Stomach (tissue), 9 donors: ENCODE results near the gene LIM2. TPM values are rescaled to one million over a fixed set of nuclear protein-coding genes. Genes with fewer than 3 reads are reported as not detected.

Source experiments
- DNase-seq, 2 donors: peaks; one replicate each; pipeline versions ENCODE4 v3.0.0 to v3.0.0-alpha.2; 2013 to 2019
- H3K27ac ChIP-seq, 5 donors: fragments of 200-600 bp in 4 of 5; sonication (generic) in 4 of 5; one replicate each; pipeline ENCODE4 v1.5.1; 2013 to 2019; ENCODE audit warnings: mild to moderate bottlenecking in 1 of 5, moderate library complexity in 1 of 5
- H3K27me3 ChIP-seq, 3 donors: fragments of 200-600 bp; sonication (generic); one replicate each; pipeline ENCODE4 v1.5.1; 2017 to 2019; ENCODE audit warnings: mixed run types in 1 of 3
- H3K36me3 ChIP-seq, 4 donors: fragments of 200-600 bp; sonication (generic); 1 replicate in 3 of 4; 2 replicates in 1 of 4; pipeline ENCODE4 v1.5.1; 2016 to 2019
- H3K4me1 ChIP-seq, 4 donors: fragments of 200-600 bp; sonication (generic); one replicate each; pipeline ENCODE4 v1.5.1; 2016 to 2019
- H3K4me3 ChIP-seq, 4 donors: fragments of 200-600 bp; sonication (generic) in 3 of 4; one replicate each; pipeline ENCODE4 v1.5.1; 2016 to 2019; ENCODE audit warnings: mild to moderate bottlenecking in 1 of 4
- H3K9me3 ChIP-seq, 4 donors: fragments of 200-600 bp; sonication (generic); one replicate each; pipeline ENCODE4 v1.5.1; 2016 to 2019
- EP300 ChIP-seq: sonication (generic); formaldehyde crosslinking; IDR thresholded peaks from one replicate; pipeline ENCODE4 v1.6.1; 2017; ENCODE audit warnings: antibody characterized with exemption
- POLR2A ChIP-seq, 4 donors: fragments of 450-650 bp; IDR thresholded peaks; one replicate each; pipeline ENCODE4 v1.6.1; 2016; ENCODE audit warnings: antibody characterized with exemption in 4 of 4, control low read depth in 2 of 4, mild to moderate bottlenecking in 1 of 4, moderate library complexity in 1 of 4
- POLR2AphosphoS5 ChIP-seq, 3 donors: sonication (generic); formaldehyde crosslinking; IDR thresholded peaks; one replicate each; pipeline ENCODE4 v1.6.1; 2016; ENCODE audit warnings: antibody characterized with exemption in 3 of 3
- WGBS, 5 donors: extraction: QIAGEN DNeasy Blood & Tissue Kit in 3 of 5; methylation state at CpG; one replicate each; pipeline versions ENCODE4 v1.1.5 to v1.1.7; 2013 to 2018; 5-methylcytosine and 5-hydroxymethylcytosine counted together
- intact Hi-C: fragments of 100-400 bp; cut with DNase I; formaldehyde crosslinking; loops from one replicate; pipeline ENCODE4 v1.15.1; 2023; ENCODE audit warnings: low total_unique reads
- polyA plus RNA-seq, 3 donors: library from polyadenylated mRNA; stranded (reverse); fragments of 200-250 nt; gene quantifications; one replicate each; pipeline ENCODE4 v1.2.3, GENCODE V29; 2013
- total RNA-seq, 5 donors: library from RNA; depleted of rRNA; stranded (reverse); fragments of >200 nt; gene quantifications; one replicate each; pipeline versions ENCODE4 v1.1.0 to v1.2.3, GENCODE V29; 2014 to 2016
- TF ChIP-seq, protein P1 (sequence below), 7 experiments: fragments of 450-650 bp in 4 of 7; fragments of 200-600 bp in 3 of 7; sonication (generic) in 3 of 7; IDR thresholded peaks; one replicate each; pipeline ENCODE4 v1.5.1; 2016 to 2019; ENCODE audit warnings: antibody characterized with exemption in 7 of 7, control low read depth in 2 of 7, mild to moderate bottlenecking in 1 of 7
- donor health status: healthy with polysubstance abuse.
- donor health status: Bipolar disorder and iron deficiency.
- donor health status: healthy.

The LIM2 gene
- total and polyA plus RNA-seq, 8 donors = not detected

DNA sequence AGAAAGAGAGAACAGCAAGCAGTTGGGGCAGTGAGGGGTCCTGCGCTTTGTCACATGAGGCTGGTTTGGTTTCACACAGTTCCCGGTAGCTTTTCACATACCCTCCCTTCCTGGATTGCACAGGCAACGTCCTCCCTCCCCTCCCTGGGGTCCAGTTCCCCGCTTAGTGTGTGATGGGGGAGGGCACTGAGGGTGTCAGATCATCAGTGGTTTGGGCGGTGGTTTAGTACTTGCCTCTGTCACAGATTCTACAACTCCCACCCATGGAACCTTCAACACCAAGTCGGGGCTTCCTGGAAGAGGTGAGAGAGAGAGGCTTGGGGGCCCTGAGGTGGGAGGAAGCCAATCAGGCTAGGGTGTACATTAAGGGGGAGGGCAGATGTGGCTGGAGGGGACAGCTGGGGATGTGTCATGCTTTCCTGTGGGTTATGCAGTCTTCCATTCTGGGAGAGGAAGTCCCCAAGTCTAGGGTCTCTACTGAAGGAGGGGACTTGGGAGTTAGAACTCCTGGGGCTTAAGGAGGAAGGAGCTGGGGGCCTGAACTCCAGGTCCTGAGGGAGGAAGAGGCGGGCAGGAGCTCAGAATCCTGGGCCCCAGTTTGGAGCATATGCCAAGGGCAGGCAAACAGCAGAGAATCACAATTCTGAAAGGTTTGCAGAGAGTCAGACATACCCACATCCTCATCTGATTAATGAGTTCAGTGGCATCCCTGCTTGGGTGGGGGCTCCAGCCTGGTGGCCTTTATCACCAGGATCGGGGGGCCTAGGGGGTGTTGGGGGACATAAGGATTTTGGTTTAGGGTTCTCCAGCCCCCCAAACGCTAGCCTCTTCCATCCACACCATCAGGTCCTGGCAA lies 14.9 kb downstream of the LIM2 start, which contains the start of gene NKG7:
TSS of gene NKG7 (minus strand) at position 6 of the 856 bp plus-strand sequence. CDS start 119 bp downstream, outside the sequence.
- peaks cover 0 to 15% (median 10%) of the 10 kb centered on the region in 4 donors for H3K4me1 ChIP-seq
- no peaks in the 10 kb centered on the region for H3K36me3 ChIP-seq
- no peaks in the 10 kb centered on the region for H3K9me3 ChIP-seq
- peak in 1 of 2 donors; percentile 58 for DNase-seq
- no peak for TF ChIP-seq EP300
- intact Hi-C loops = no loop called here
- WGBS, 5 donors = 33 to 51% (median 46%) methylated on average over 7 to 9 of the region's 9 CpGs
- H3K27ac ChIP-seq = peak within 1 kb of the TSS; percentile 23 to 65 (median 37)
- no peaks in the 10 kb centered on the region for H3K27me3 ChIP-seq
- peak within 1 kb of the TSS in 3 of 4 donors; percentile 3 to 15 (median 10) for H3K4me3 ChIP-seq

DNA sequence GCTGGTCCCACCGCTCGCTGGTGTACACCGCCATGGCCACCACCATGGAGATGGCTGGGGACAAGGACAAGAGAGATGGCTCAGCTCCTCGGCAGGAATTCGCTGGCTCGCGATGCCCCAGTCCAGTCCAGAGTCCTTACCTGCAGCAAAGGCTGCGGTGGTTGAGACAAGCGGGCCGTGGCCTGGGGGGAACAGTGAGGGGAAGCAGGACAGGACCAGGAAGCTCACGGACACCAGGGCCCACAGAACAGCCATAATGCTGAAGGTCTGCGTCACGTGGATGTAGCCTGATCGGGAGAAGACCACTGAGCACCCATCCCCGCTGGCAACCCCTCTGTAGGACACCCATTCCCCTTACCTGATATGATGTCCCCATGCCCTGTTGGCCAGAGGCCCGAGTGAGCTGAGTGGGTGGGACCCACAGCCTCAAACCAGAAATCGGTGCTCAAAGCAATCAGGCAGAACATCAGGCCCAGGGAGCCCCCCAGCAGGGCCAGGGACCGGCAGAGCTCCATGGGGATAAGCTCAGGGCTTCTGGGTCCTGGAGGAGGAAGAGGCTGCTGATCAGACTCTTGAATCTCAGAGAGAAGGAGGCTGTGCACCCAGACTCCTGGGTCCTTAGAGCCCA lies 15.6 kb downstream of the LIM2 start:
- Histone ChIP-seq H3K36me3 (no peaks in the 10 kb centered on the region), H3K4me3 (peak overlapping the region in 3 of 4 donors; percentile 3 to 15 (median 10)), H3K27ac (peak overlapping the region; percentile 23 to 65 (median 37)), H3K27me3 (no peaks in the 10 kb centered on the region), H3K4me1 (peaks cover 0 to 15% (median 11%) of the 10 kb centered on the region in 4 donors), H3K9me3 (no peaks in the 10 kb centered on the region)
- WGBS, 5 donors = 77 to 83% (median 81%) methylated on average over 11 to 18 of the region's 18 CpGs
- TF ChIP-seq, protein P1, sequence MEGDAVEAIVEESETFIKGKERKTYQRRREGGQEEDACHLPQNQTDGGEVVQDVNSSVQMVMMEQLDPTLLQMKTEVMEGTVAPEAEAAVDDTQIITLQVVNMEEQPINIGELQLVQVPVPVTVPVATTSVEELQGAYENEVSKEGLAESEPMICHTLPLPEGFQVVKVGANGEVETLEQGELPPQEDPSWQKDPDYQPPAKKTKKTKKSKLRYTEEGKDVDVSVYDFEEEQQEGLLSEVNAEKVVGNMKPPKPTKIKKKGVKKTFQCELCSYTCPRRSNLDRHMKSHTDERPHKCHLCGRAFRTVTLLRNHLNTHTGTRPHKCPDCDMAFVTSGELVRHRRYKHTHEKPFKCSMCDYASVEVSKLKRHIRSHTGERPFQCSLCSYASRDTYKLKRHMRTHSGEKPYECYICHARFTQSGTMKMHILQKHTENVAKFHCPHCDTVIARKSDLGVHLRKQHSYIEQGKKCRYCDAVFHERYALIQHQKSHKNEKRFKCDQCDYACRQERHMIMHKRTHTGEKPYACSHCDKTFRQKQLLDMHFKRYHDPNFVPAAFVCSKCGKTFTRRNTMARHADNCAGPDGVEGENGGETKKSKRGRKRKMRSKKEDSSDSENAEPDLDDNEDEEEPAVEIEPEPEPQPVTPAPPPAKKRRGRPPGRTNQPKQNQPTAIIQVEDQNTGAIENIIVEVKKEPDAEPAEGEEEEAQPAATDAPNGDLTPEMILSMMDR (IDR thresholded peaks at IDR 0.05) = no peak
- no peak for TF ChIP-seq POLR2A (IDR thresholded peaks at IDR 0.05)
- TF ChIP-seq EP300 = no peak
- no peak for TF ChIP-seq POLR2AphosphoS5 (IDR thresholded peaks at IDR 0.05)
- DNase-seq = no peak
- intact Hi-C loops = no loop called here

DNA sequence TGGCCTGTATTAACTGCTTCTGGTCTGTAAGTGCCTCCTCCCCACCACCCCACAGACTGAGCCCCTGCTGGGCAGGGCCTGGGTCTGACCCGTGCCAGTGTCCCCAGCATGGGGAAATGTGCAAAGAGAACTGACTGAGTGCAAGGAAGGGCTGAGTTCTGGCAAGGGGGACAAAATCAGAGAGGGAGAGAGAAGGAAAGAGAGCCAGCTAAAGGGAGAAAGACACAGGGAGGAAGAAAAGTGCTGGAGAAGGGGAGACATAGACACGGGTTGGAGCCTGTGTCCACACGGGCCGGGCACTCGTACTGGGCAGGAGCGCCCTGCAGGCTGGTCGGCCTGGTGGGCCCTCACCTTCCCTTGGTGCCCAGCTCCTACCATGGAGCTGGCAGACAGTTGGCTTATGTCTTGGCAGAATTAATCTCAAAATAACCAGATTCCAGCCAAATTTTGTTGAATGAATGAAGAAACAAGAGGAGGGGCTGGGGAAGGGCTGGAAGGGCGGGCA lies 16.5 kb downstream of the LIM2 start:
- WGBS, 5 donors = 65 to 75% (median 69%) methylated on average over 8 of the region's 8 CpGs
- intact Hi-C loops = no loop called here
- Histone ChIP-seq H3K4me1 (peaks cover 0 to 18% (median 13%) of the 10 kb centered on the region in 4 donors), H3K27me3 (no peaks in the 10 kb centered on the region), H3K36me3 (no peaks in the 10 kb centered on the region), H3K27ac (peak overlapping the region in 2 of 5 donors; percentile 49 to 65), H3K9me3 (no peaks in the 10 kb centered on the region), H3K4me3 (peak overlapping the region in 2 of 4 donors; percentile 10 to 15)
- no peak for DNase-seq
- TF ChIP-seq, protein P1 (IDR thresholded peaks at IDR 0.05) = no peak
- TF ChIP-seq EP300 (no peak), POLR2AphosphoS5 (IDR thresholded peaks at IDR 0.05) (no peak), POLR2A (IDR thresholded peaks at IDR 0.05) (no peak)

DNA sequence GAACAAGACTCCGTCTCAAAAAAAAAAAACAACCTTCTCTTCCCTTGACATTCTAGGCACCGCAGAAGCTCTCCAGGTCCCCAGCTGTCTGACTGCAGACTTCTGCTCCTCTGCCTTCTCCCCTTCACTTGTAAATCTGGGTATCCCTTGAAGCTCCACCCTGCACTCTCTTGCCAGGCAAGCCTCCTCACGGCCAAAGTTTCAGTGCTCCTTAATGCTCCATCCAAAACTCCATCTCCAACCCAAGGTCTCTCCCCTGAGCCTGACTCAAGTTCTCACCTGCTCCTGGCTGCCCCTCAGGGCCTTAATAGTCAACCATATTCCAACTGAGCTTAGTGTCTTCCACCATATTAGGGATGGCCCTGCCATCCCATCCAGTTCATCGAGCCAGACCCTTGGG lies 17.5 kb downstream of the LIM2 start:
- H3K36me3 ChIP-seq = no peaks in the 10 kb centered on the region
- intact Hi-C loops = no loop called here

More for the DNA sequence above, 17.5 kb downstream of the LIM2 start:
- H3K27ac ChIP-seq = no peak overlapping the region
- TF ChIP-seq EP300 (no peak), POLR2A (IDR thresholded peaks at IDR 0.05) (no peak), POLR2AphosphoS5 (IDR thresholded peaks at IDR 0.05) (no peak)
- TF ChIP-seq, protein P1 (IDR thresholded peaks at IDR 0.05) = no peak
- no peak for DNase-seq
- H3K9me3 ChIP-seq = no peaks in the 10 kb centered on the region
- WGBS, 5 donors = 67 to 77% (median 68%) methylated on average over 4 of the region's 4 CpGs
- H3K4me1 ChIP-seq = peaks cover 4 to 24% (median 19%) of the 10 kb centered on the region in 4 donors
- H3K27me3 ChIP-seq = no peaks in the 10 kb centered on the region
- no peak overlapping the region for H3K4me3 ChIP-seq
